Measurements from ENCODE around the gene SIGLEC10. TPM values are rescaled to one million over a fixed set of nuclear protein-coding genes. Genes with fewer than 3 reads are reported as not detected.

Gene SIGLEC10
- total and polyA plus RNA-seq, 9 of the 15 experiments (the other 6 are each of a cell fraction or from before 2014, with no cell fraction given), result 0.10 to 1.8 (median 0.82) TPM

GRCh38 chr19:51368366-51369282 lies 48.8 kb downstream of the SIGLEC10 start, which contains the start of gene CLDND2 (continued):
- TF ChIP-seq FIP1L1 (IDR thresholded peaks at IDR 0.05; ENCODE audit: low read depth, low read length, poor library complexity, severe bottlenecking) (no peak), ZNF592 (IDR thresholded peaks at IDR 0.05) (peak; percentile 77; the same call in 1 of the 2 replicates), EGR1 (conservative IDR thresholded peaks at IDR 0.05) (peak; percentile 79), MAX (CRISPR knock-in tag; IDR thresholded peaks at IDR 0.05) (peak; percentile 32), CC2D1A (IDR thresholded peaks at IDR 0.05) (no peak), ATF7 (IDR thresholded peaks at IDR 0.05) (no peak), ZNF766 (CRISPR knock-in tag; conservative IDR thresholded peaks at IDR 0.05) (no peak), KAT7 (CRISPR knock-in tag; IDR thresholded peaks at IDR 0.05; ENCODE audit: borderline replicate concordance) (peak; percentile 4; the same call in 1 of the 2 replicates), JUN (IDR thresholded peaks at IDR 0.05; ENCODE audit: borderline replicate concordance, low read depth, low read length) (no peak), JUN (CRISPR knock-in tag; IDR thresholded peaks at IDR 0.05; ENCODE audit: borderline replicate concordance) (0 out of 2 replicates have a peak, but pooled peaks have one; percentile 56), ZNF445 (CRISPR knock-in tag; IDR thresholded peaks at IDR 0.05; ENCODE audit: low read depth) (no peak), ZBTB7A (IDR thresholded peaks at IDR 0.05; ENCODE audit: borderline replicate concordance, control insufficient read depth, low read depth, low read length) (peak; percentile 64; the same call in 1 of the 2 replicates), THAP12 (CRISPR knock-in tag; IDR thresholded peaks at IDR 0.05) (0 out of 2 replicates have a peak, but pooled peaks have one; percentile 27), CBX3 (IDR thresholded peaks at IDR 0.05; ENCODE audit: borderline replicate concordance in 1 of 2, low read length in 2 of 2) (no peak), VEZF1 (CRISPR knock-in tag; IDR thresholded peaks at IDR 0.05) (peak; percentile 51; the same call in 1 of the 2 replicates), E2F1 (CRISPR knock-in tag; IDR thresholded peaks at IDR 0.05) (no peak), DPF2 (IDR thresholded peaks at IDR 0.05) (peak; percentile 47)

Measured in K562 (cell line).